ENCODE data around the gene ADAMTS10. TPM values are rescaled to one million over a fixed set of nuclear protein-coding genes. Genes with fewer than 3 reads are reported as not detected.

The ADAMTS10 gene
- total RNA-seq, 1 experiment from 2014 or later = not detected

DNA sequence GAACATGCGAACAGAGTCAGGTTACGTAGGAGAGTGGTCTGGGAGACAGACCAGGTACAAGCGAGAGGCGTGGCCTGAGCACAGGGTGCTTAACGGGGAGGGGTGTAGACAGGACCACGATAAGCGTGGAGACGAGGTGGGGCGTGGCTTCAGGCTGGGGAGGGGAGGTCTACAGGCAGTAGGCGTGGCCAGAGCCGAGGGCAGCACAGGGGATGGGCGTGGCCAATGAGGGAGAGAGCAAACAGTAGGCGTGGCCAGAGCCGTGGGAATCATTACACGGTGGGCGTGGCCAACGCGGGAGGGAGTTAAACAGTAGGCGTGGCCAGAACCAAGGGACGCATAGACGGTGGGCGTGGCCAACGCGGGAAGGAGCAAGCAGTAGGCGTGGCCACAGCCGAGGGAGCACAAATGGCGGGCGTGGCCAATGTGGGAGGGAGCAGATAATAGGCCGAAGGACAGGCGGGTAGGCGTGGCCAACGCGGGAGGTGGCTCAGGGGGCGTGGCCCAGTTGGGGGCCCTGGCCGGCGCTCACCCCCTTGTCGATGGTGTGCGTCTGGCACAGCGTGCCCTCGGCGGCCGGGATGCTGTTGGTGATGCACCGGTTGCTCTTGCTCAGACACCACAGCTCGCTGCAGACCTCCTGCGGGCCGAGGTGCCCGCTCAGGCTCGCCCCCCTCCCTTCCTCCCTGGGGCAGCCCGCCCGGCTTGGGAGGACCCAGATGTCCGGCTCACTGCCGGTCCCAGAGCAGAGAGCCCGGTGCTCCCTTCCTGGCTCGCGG lies 18.1 kb downstream of the ADAMTS10 start:
- TF ChIP-seq EZH2phosphoT487 (IDR thresholded peaks at IDR 0.05; ENCODE audit: borderline replicate concordance, low read length) (no peak), CTCF (conservative IDR thresholded peaks at IDR 0.05; ENCODE audit: low read depth, low read length) (no peak), EZH2 (IDR thresholded peaks at IDR 0.05; ENCODE audit: low read length, unreplicated experiment) (no peak)
- Histone ChIP-seq H3K27me3 (ENCODE audit: low read length) (peaks cover 43% of the 10 kb centered on the region), H3K27ac (ENCODE audit: low read length) (no peak overlapping the region), H3K79me2 (ENCODE audit: low read length) (no peaks in the 10 kb centered on the region), H3F3A (ENCODE audit: low read length, unreplicated experiment) (no peaks in the 10 kb centered on the region), H3K9me2 (replicated peaks; ENCODE audit: low read length) (no peaks in the 10 kb centered on the region), H3K9ac (ENCODE audit: low read length) (no peak overlapping the region), H3K9me3 (ENCODE audit: low read length) (0 out of 2 replicates have a peak, but pooled peaks cover 8% of the 10 kb centered on the region), H3K36me3 (ENCODE audit: low read depth, low read length) (no peaks in the 10 kb centered on the region), H4K20me1 (ENCODE audit: low read length) (no peaks in the 10 kb centered on the region), H2AFZ (ENCODE audit: low read length) (no peak overlapping the region), H3K4me1 (ENCODE audit: insufficient read depth, low read length) (no peaks in the 10 kb centered on the region), H3K4me2 (ENCODE audit: low read length) (no peak overlapping the region), H3K4me3 (ENCODE audit: low read length) (no peak overlapping the region)
- ATAC-seq (no peak; the same call in 1 of the 2 replicates), DNase-seq (peak; percentile 33)
- no TSS peak for BruUV-seq (replicated peaks)
- POLR2A ChIA-PET (ENCODE audit: unreplicated experiment) = no interaction called here
- intact Hi-C loops (cut with micrococcal nuclease) = no loop called here
- CTCF ChIA-PET = no interaction called here

DNA sequence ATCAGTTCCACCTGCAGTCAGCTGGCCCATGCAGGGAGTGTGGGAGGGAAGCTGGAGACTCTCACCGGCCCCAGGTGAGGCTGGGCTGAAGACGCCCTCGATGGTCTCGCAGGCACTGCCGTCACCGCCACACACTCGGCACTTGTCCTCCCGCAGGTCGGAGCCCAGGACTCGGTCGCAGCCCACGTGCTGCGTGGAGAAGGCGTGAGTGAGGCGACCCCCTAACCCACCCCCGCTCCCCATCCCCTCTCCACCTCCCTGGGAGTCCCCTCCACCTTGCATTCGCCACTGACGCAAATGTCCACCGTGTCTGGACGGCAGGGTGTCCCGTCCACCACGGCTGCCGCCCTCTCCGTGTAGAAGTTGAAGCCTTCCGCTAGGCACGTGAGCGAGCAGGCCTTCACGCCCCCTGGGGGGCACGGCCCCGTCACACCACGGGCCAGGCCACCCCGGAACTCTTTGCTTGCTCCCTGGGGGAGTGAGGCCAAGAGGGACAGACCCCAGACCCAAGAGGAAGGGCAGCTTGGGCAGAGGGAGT lies 21.3 kb downstream of the ADAMTS10 start:
- 0 out of 2 replicates have a peak, but pooled peaks cover 7% of the 10 kb centered on the region for H3K9me3 ChIP-seq (ENCODE audit: low read length)
- no peak overlapping the region for H3K9ac ChIP-seq (ENCODE audit: low read length)
- H3F3A ChIP-seq (ENCODE audit: low read length, unreplicated experiment) = no peaks in the 10 kb centered on the region
- H3K4me3 ChIP-seq (ENCODE audit: low read length) = no peak overlapping the region
- no peaks in the 10 kb centered on the region for H4K20me1 ChIP-seq (ENCODE audit: low read length)
- no peaks in the 10 kb centered on the region for H3K36me3 ChIP-seq (ENCODE audit: low read depth, low read length)
- no peaks in the 10 kb centered on the region for H3K4me1 ChIP-seq (ENCODE audit: insufficient read depth, low read length)
- CTCF ChIA-PET = interaction anchor here (0.6 kb wide), 2 partner anchors 8 to 498 kb away, joined by 3 to 4 read pairs; no protein-coding TSS in a partner anchor
- H3K9me2 ChIP-seq (replicated peaks; ENCODE audit: low read length) = no peaks in the 10 kb centered on the region
- TF ChIP-seq EZH2phosphoT487 (IDR thresholded peaks at IDR 0.05; ENCODE audit: borderline replicate concordance, low read length) = no peak
- TF ChIP-seq CTCF (conservative IDR thresholded peaks at IDR 0.05; ENCODE audit: low read depth, low read length) = no peak
- no peak for TF ChIP-seq EZH2 (IDR thresholded peaks at IDR 0.05; ENCODE audit: low read length, unreplicated experiment)
- no peaks in the 10 kb centered on the region for H3K79me2 ChIP-seq (ENCODE audit: low read length)
- POLR2A ChIA-PET (ENCODE audit: unreplicated experiment) = no interaction called here
- H3K4me2 ChIP-seq (ENCODE audit: low read length) = no peak overlapping the region
- no TSS peak for BruUV-seq (replicated peaks)
- DNase-seq = no peak
- intact Hi-C loops (cut with micrococcal nuclease) = loop anchor here (10.0 kb wide), 1 partner anchor 234 kb away; no protein-coding TSS in a partner anchor
- H3K27ac ChIP-seq (ENCODE audit: low read length) = no peak overlapping the region
- H3K27me3 ChIP-seq (ENCODE audit: low read length) = peaks cover 21% of the 10 kb centered on the region
- ATAC-seq = no peak
- H2AFZ ChIP-seq (ENCODE audit: low read length) = no peak overlapping the region
